Calu3 (cell line): ENCODE results near the gene CD93. TPM values are rescaled to one million over a fixed set of nuclear protein-coding genes. Genes with fewer than 3 reads are reported as not detected.

Experiments
- BruUV-seq: library from RNA; stranded (reverse); fragments of 400-500 nt; replicated peaks from 2 replicates; lab custom pipeline; 2021; lab: Mats Ljungman, UMichigan
- CTCF ChIA-PET: fragments of 300-600 bp; sonication (Branson Sonifier 250); formaldehyde crosslinking; loops from one replicate; lab custom pipeline; 2022; ENCODE audit warnings: antibody characterized with exemption; lab: Charles Lee
- DNase-seq: peaks from one replicate; pipeline ENCODE4 v3.0.0; 2022
- H3K27ac Mint-ChIP-seq: one replicate; pipeline ENCODE4 v1.8.0; 2022; ENCODE audit warnings: mixed read lengths; ENCODE audit not compliant: unreplicated experiment
- H3K27me3 Mint-ChIP-seq: one replicate; pipeline ENCODE4 v1.8.0; 2022; ENCODE audit warnings: mixed read lengths; ENCODE audit not compliant: unreplicated experiment
- H3K36me3 Mint-ChIP-seq: one replicate; pipeline ENCODE4 v1.8.0; 2022; ENCODE audit warnings: mild to moderate bottlenecking, moderate library complexity, mixed read lengths; ENCODE audit not compliant: insufficient read depth, unreplicated experiment
- H3K4me1 Mint-ChIP-seq: one replicate; pipeline ENCODE4 v1.8.0; 2022; ENCODE audit warnings: mild to moderate bottlenecking, low read depth, mixed read lengths; ENCODE audit not compliant: unreplicated experiment
- H3K4me3 Mint-ChIP-seq: one replicate; pipeline ENCODE4 v1.8.0; 2022; ENCODE audit warnings: mild to moderate bottlenecking, low read depth, moderate library complexity, mixed read lengths; ENCODE audit not compliant: unreplicated experiment
- H3K9me3 Mint-ChIP-seq: one replicate; pipeline ENCODE4 v1.8.0; 2022; ENCODE audit warnings: low read depth, mixed read lengths; ENCODE audit not compliant: unreplicated experiment
- intact Hi-C: fragments of 100-400 bp; cut with micrococcal nuclease; formaldehyde crosslinking; loops from one replicate; pipeline ENCODE4 v1.10.0; 2022; ENCODE audit not compliant: unreplicated experiment
- total RNA-seq: library from RNA; stranded (reverse); gene quantifications from 2 replicates; pipeline ENCODE4 v1.2.3, GENCODE V29; 2022
- TF ChIP-seq, protein P1 (sequence below): fragments of 200-600 bp; IDR thresholded peaks from one replicate; pipeline ENCODE4 v1.8.0; 2022; ENCODE audit warnings: antibody characterized with exemption; ENCODE audit not compliant: unreplicated experiment

Gene CD93
- total RNA-seq, 1 experiment from 2014 or later = not detected

DNA sequence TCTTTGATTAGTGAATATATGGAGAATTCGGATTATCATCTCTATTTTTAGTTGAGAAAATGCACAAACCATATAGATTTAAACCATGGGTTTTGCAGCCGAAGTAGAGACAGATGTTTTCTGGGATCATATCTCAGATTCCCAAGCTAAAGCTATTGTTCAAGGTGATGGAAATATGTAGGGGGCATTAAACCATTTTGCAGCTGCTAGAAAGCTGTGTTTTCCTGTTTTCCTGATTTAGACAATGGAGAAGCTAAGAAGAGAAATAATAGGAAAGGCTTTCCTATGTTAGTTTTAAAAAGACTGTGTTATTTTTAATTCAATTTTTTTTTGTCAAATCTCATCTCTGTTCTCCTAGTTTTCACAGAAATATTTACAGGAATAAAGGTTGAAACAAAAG is 6.2 kb downstream of the CD93 start:
- Mint-ChIP-seq H3K4me1 (no peaks in the 10 kb centered on the region), H3K4me3 (no peak overlapping the region), H3K36me3 (no peaks in the 10 kb centered on the region), H3K9me3 (no peaks in the 10 kb centered on the region), H3K27ac (no peak overlapping the region), H3K27me3 (peaks cover 20% of the 10 kb centered on the region)
- CTCF ChIA-PET = no interaction called here
- no TSS peak for BruUV-seq
- DNase-seq = no peak
- intact Hi-C loops = no loop called here
- TF ChIP-seq, protein P1, sequence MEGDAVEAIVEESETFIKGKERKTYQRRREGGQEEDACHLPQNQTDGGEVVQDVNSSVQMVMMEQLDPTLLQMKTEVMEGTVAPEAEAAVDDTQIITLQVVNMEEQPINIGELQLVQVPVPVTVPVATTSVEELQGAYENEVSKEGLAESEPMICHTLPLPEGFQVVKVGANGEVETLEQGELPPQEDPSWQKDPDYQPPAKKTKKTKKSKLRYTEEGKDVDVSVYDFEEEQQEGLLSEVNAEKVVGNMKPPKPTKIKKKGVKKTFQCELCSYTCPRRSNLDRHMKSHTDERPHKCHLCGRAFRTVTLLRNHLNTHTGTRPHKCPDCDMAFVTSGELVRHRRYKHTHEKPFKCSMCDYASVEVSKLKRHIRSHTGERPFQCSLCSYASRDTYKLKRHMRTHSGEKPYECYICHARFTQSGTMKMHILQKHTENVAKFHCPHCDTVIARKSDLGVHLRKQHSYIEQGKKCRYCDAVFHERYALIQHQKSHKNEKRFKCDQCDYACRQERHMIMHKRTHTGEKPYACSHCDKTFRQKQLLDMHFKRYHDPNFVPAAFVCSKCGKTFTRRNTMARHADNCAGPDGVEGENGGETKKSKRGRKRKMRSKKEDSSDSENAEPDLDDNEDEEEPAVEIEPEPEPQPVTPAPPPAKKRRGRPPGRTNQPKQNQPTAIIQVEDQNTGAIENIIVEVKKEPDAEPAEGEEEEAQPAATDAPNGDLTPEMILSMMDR = no peak

DNA sequence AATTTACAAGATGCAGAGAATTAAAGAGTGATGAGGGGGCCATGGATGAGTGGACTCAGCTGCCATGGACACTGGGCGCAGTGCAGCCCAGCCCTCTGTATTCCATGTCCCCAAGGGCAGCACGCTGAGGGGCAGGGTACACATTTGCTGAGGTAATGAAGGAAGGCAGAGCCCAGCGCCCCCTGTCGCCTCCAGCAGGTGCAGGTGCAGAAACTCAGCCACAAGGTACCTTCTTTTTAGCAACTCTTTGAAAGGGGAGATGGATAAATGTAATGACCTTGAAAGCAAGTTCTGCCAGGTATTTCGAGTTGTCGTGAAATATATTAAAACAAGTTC is 7.1 kb downstream of the CD93 start:
- Mint-ChIP-seq H3K36me3 (no peaks in the 10 kb centered on the region), H3K4me1 (no peaks in the 10 kb centered on the region), H3K27ac (no peak overlapping the region), H3K27me3 (peaks cover 20% of the 10 kb centered on the region), H3K9me3 (no peaks in the 10 kb centered on the region), H3K4me3 (no peak overlapping the region)
- no peak for DNase-seq
- TF ChIP-seq, protein P1 = no peak
- CTCF ChIA-PET = no interaction called here
- no TSS peak for BruUV-seq
- intact Hi-C loops = no loop called here

DNA sequence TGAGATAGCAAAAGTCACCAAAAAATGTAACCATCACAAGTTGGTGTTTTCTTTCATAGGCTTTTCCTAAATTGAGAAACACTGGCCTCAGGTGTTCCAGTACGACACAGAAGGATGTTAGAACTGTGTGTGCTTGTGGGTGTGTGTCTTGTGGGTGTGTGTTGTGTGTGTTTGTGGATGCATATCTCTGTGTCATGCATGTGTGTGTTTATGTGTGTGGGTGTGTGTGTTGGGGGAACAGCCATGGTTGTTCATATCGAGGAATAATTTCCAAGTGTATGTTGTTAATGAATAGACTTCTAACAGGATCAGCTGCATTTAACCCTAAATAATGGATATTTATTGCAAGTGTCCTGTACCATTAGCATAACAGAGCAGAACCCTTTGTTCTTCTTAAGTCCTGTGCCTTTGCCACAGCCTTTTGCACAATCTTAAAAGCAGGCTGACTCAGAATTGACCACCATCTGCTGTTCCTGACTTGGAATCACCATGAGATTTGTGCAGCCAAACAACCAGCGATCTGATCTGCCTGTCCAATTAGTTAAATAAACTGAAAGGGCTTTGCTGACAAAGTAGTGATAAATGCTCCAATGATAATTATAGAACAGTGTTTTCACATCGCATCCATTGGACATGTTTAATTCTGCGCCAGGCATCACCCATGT is 7.6 kb downstream of the CD93 start:
- no peaks in the 10 kb centered on the region for H3K4me1 Mint-ChIP-seq
- TF ChIP-seq, protein P1 = no peak
- BruUV-seq = no TSS peak
- no peaks in the 10 kb centered on the region for H3K36me3 Mint-ChIP-seq
- DNase-seq = no peak
- no peak overlapping the region for H3K27ac Mint-ChIP-seq
- no peak overlapping the region for H3K4me3 Mint-ChIP-seq
- H3K9me3 Mint-ChIP-seq = no peaks in the 10 kb centered on the region
- CTCF ChIA-PET = no interaction called here
- intact Hi-C loops = no loop called here
- H3K27me3 Mint-ChIP-seq = peaks cover 20% of the 10 kb centered on the region

- intact Hi-C loops = no loop called here
Measured at GRCh38 chr20:23077277-23077676, 8.8 kb downstream of the CD93 start.

More at GRCh38 chr20:23077277-23077676, 8.8 kb downstream of the CD93 start:
- no peak overlapping the region for H3K4me3 Mint-ChIP-seq
- peaks cover 20% of the 10 kb centered on the region for H3K27me3 Mint-ChIP-seq
- no peaks in the 10 kb centered on the region for H3K36me3 Mint-ChIP-seq
- BruUV-seq = no TSS peak
- no peaks in the 10 kb centered on the region for H3K4me1 Mint-ChIP-seq
- TF ChIP-seq, protein P1 = no peak
- DNase-seq = no peak
- H3K27ac Mint-ChIP-seq = no peak overlapping the region
- CTCF ChIA-PET = no interaction called here
- no peaks in the 10 kb centered on the region for H3K9me3 Mint-ChIP-seq
